ENCODE measurements around the gene ZNF22.

ZNF22 gene

GRCh38 chr10:44986670-44987069 is 14.1 kb upstream of the ZNF22 start:
- TF ChIP-seq CTCF (IDR thresholded peaks at IDR 0.05; ENCODE audit: low read depth, low read length, missing control alignments), result no peak
- DNase-seq (ENCODE audit: low read depth), result no peak
- no peak overlapping the region for H3K4me3 ChIP-seq (ENCODE audit: low read depth, low read length)

GRCh38 chr10:44988957-44989585 is 11.7 kb upstream of the ZNF22 start:
- no peak for DNase-seq (ENCODE audit: low read depth)
- no peak for TF ChIP-seq CTCF (IDR thresholded peaks at IDR 0.05; ENCODE audit: low read depth, low read length, missing control alignments)
- H3K4me3 ChIP-seq (ENCODE audit: low read depth, low read length), result no peak overlapping the region

- no peak overlapping the region for H3K4me3 ChIP-seq (ENCODE audit: low read depth, low read length)
- TF ChIP-seq CTCF (IDR thresholded peaks at IDR 0.05; ENCODE audit: low read depth, low read length, missing control alignments), result no peak
- DNase-seq (ENCODE audit: low read depth), result no peak
Observed at GRCh38 chr10:44989597-44990301, 11.0 kb upstream of the ZNF22 start.

GRCh38 chr10:44990302-44990655 is 10.4 kb upstream of the ZNF22 start:
- DNase-seq (ENCODE audit: low read depth), result no peak

GRCh38 chr10:44990965-44991364 is 9.8 kb upstream of the ZNF22 start:
- H3K4me3 ChIP-seq (ENCODE audit: low read depth, low read length), result no peak overlapping the region
- no peak for TF ChIP-seq CTCF (IDR thresholded peaks at IDR 0.05; ENCODE audit: low read depth, low read length, missing control alignments)

More at GRCh38 chr10:44990302-44990655, 10.4 kb upstream of the ZNF22 start:
- H3K4me3 ChIP-seq (ENCODE audit: low read depth, low read length), result no peak overlapping the region
- no peak for TF ChIP-seq CTCF (IDR thresholded peaks at IDR 0.05; ENCODE audit: low read depth, low read length, missing control alignments)

GRCh38 chr10:44991571-44991970 is 9.2 kb upstream of the ZNF22 start:
- no peak for TF ChIP-seq CTCF (IDR thresholded peaks at IDR 0.05; ENCODE audit: low read depth, low read length, missing control alignments)
- DNase-seq (ENCODE audit: low read depth), result no peak
- no peak overlapping the region for H3K4me3 ChIP-seq (ENCODE audit: low read depth, low read length)

More at GRCh38 chr10:44990965-44991364, 9.8 kb upstream of the ZNF22 start:
- no peak for DNase-seq (ENCODE audit: low read depth)

Data from GM12864 (cell line).